HEK293T (cell line): ENCODE measurements around the gene TESK2.

Source experiments
- ARNT ChIP-seq: fragments of 450-650 bp; IDR thresholded peaks from 2 replicates; pipeline ENCODE4 v1.6.1; 2017; ENCODE audit warnings: mild to moderate bottlenecking
- BHLHE40 ChIP-seq: fragments of 450-650 bp; IDR thresholded peaks from 2 replicates; pipeline ENCODE4 v1.6.1; 2016; ENCODE audit warnings: mild to moderate bottlenecking, moderate library complexity, borderline replicate concordance
- ELF4 ChIP-seq: fragments of 450-650 bp; IDR thresholded peaks from 2 replicates; pipeline ENCODE4 v1.6.1; 2017; ENCODE audit warnings: antibody characterized with exemption
- FOXA1 ChIP-seq: fragments of 450-650 bp; IDR thresholded peaks from 2 replicates; pipeline ENCODE4 v1.6.1; 2016; ENCODE audit warnings: mild to moderate bottlenecking
- FOXM1 ChIP-seq: fragments of 450-650 bp; IDR thresholded peaks from 2 replicates; pipeline ENCODE4 v1.6.1; 2017; ENCODE audit warnings: mild to moderate bottlenecking, borderline replicate concordance
- HDGF ChIP-seq: fragments of 450-650 bp; IDR thresholded peaks from 2 replicates; pipeline ENCODE4 v1.6.1; 2017; ENCODE audit warnings: antibody characterized with exemption, borderline replicate concordance
- LEF1 ChIP-seq: fragments of 450-650 bp; IDR thresholded peaks from 2 replicates; pipeline ENCODE4 v1.6.1; 2017; ENCODE audit warnings: mild to moderate bottlenecking, borderline replicate concordance
- NFRKB ChIP-seq: fragments of 450-650 bp; IDR thresholded peaks from 2 replicates; pipeline ENCODE4 v1.6.1; 2016; ENCODE audit warnings: mild to moderate bottlenecking, moderate library complexity
- SP1 ChIP-seq: fragments of 450-650 bp; IDR thresholded peaks from 2 replicates; pipeline ENCODE4 v1.6.1; 2017
- SUZ12 ChIP-seq: fragments of 450-650 bp; IDR thresholded peaks from 2 replicates; pipeline ENCODE4 v1.6.1; 2016; ENCODE audit warnings: mild to moderate bottlenecking
- TARDBP ChIP-seq: fragments of 450-650 bp; IDR thresholded peaks from 2 replicates; pipeline ENCODE4 v1.6.1; 2016
- ZNF384 ChIP-seq: fragments of 450-650 bp; IDR thresholded peaks from 2 replicates; pipeline ENCODE4 v1.6.1; 2016
- TF ChIP-seq, protein P1 (sequence below): fragments of 450-650 bp; IDR thresholded peaks from 2 replicates; pipeline ENCODE4 v1.6.1; 2016

DNA sequence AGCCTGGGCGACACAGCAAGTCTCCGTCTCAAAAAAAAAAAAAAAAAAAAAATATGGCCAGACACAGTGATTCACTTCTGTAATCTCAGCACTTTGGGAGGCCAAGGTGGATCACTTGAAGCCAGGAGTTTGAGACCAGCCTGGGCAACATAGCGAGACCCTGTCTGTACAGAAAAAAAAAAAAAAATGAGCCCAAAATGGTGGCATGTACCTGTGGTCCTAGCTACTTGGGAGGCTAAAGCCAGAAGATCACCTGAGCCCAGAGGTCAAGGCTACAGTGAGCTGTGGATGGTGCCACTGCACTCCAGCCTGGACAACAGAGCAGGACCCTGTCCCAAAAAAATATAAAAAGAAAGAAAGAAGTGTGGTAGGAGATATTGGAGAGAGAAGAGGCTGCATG, 1.7 kb upstream of the TESK2 start:
- TF ChIP-seq ZNF384, result no peak
- TF ChIP-seq LEF1, result no peak
- no peak for TF ChIP-seq HDGF
- TF ChIP-seq SUZ12, result no peak
- TF ChIP-seq FOXA1, result no peak
- no peak for TF ChIP-seq BHLHE40
- TF ChIP-seq TARDBP, result no peak
- no peak for TF ChIP-seq FOXM1
- TF ChIP-seq ARNT, result no peak
- no peak for TF ChIP-seq NFRKB
- TF ChIP-seq ELF4, result no peak
- TF ChIP-seq SP1, result no peak
- TF ChIP-seq, protein P1, sequence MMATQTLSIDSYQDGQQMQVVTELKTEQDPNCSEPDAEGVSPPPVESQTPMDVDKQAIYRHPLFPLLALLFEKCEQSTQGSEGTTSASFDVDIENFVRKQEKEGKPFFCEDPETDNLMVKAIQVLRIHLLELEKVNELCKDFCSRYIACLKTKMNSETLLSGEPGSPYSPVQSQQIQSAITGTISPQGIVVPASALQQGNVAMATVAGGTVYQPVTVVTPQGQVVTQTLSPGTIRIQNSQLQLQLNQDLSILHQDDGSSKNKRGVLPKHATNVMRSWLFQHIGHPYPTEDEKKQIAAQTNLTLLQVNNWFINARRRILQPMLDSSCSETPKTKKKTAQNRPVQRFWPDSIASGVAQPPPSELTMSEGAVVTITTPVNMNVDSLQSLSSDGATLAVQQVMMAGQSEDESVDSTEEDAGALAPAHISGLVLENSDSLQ, result no peak
